Type B pancreatic cell (in vitro differentiated cells): Measurements from ENCODE around the gene DST. TPM values are rescaled to one million over a fixed set of nuclear protein-coding genes. Genes with fewer than 3 reads are reported as not detected.

Source experiments
- DNase-seq: peaks from one replicate; pipeline ENCODE4 v3.0.0; 2021; ENCODE audit warnings: mixed read lengths; ENCODE audit not compliant: unreplicated experiment; ENCODE audit errors: extremely low spot score
- H3K27ac Mint-ChIP-seq: 2 replicates; pipeline ENCODE4 v1.8.0; 2021; ENCODE audit warnings: mild to moderate bottlenecking, mixed read lengths
- H3K27me3 Mint-ChIP-seq: 2 replicates; pipeline ENCODE4 v1.8.0; 2021; ENCODE audit warnings: mixed read lengths
- H3K36me3 Mint-ChIP-seq: 2 replicates; pipeline ENCODE4 v1.8.0; 2021; ENCODE audit warnings: mixed read lengths
- H3K4me1 Mint-ChIP-seq: one replicate; pipeline ENCODE4 v1.8.0; 2021; ENCODE audit warnings: mixed read lengths; ENCODE audit not compliant: unreplicated experiment
- H3K4me3 Mint-ChIP-seq: 2 replicates; pipeline ENCODE4 v1.8.0; 2021; ENCODE audit warnings: mild to moderate bottlenecking, mixed read lengths
- H3K9me3 Mint-ChIP-seq: 2 replicates; pipeline ENCODE4 v1.8.0; 2021; ENCODE audit warnings: mixed read lengths
- CTCF ChIP-seq: fragments of 200-600 bp; sonication (generic); conservative IDR thresholded peaks from 2 replicates; pipeline ENCODE4 v1.5.0; 2021; ENCODE audit warnings: antibody characterized with exemption, mild to moderate bottlenecking
- total RNA-seq: library from RNA; stranded (reverse); gene quantifications from 2 replicates; pipeline ENCODE4 v1.2.1, GENCODE V29; 2021; ENCODE audit warnings: low replicate concordance

The DST gene
- total RNA-seq, 1 donor from 2014 or later: 116 TPM

DNA sequence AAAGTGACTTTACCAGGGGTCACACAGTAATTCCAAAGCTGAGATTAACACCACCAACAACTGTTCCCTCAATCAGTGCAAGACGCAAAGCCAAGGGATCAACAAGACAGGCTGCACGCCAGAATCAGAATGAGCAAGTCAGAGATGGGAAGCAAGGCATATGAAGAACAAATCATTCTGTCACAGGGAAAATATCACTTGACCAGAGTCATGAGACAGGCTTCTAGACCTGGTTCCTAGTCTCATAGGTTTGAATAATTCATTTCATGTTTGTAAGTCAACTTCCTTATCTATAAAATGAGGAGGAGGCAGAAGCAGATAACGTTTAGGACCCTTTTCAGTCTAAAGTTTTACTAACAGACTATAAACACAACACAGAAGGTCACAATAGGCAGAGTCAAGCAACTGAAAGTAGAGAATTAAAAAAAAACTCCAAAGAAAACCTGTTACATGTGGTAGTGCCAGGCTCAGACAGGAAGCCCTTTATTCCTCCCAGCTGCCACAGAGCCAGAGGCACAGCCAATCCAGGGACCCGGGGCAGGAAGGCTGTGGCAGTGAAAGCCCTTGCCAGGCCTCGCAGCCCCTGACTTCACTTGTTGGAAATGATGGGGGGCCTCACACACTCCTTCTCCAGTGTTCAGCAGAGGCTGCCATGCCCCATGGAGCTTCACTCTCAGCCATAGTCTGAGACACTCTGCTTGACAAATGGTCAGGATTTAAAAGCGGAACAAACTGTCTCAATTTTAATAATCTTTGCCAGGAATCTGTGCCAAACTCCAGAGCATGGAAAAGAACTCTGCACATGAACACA is 29.2 kb upstream of the DST start:
- Mint-ChIP-seq H3K4me1 (peaks cover 9% of the 10 kb centered on the region), H3K4me3 (peak overlapping the region; percentile 14), H3K27me3 (no peaks in the 10 kb centered on the region), H3K9me3 (peaks cover 7% of the 10 kb centered on the region), H3K27ac (peak overlapping the region; percentile 41), H3K36me3 (peaks cover 10% of the 10 kb centered on the region)
- DNase-seq: no peak
- no peak for TF ChIP-seq CTCF

- DNase-seq: no peak
- peak overlapping the region; percentile 41 for H3K27ac Mint-ChIP-seq
- H3K4me3 Mint-ChIP-seq: peak overlapping the region; percentile 14
- TF ChIP-seq CTCF: no peak
- peaks cover 7% of the 10 kb centered on the region for H3K9me3 Mint-ChIP-seq
- H3K27me3 Mint-ChIP-seq: no peaks in the 10 kb centered on the region
- H3K36me3 Mint-ChIP-seq: peaks cover 6% of the 10 kb centered on the region
- peaks cover 9% of the 10 kb centered on the region for H3K4me1 Mint-ChIP-seq
These were observed 28.5 kb upstream of the DST start for GRCh38 chr6:56671160-56671559.

DNA sequence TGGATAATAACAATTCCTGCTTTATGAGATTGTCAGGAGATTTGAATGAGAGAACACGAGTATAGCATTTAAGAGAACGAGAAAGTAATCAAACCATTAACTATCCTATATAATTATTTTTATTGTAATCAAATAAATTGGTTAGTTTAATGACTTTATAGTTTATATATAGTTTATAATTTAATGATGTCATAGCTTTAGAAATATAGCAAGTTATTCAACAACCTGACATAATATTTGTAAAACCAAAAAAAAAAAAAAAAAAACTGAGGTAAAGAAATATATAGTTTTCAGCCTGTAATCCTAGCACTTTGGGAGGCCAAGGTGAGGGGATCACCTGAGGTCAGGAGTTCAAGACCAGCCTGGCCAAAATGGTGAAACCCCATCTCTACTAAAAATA is 26.4 kb upstream of the DST start:
- no peaks in the 10 kb centered on the region for H3K9me3 Mint-ChIP-seq
- no peaks in the 10 kb centered on the region for H3K27me3 Mint-ChIP-seq
- TF ChIP-seq CTCF: no peak
- DNase-seq: no peak
- no peak overlapping the region for H3K27ac Mint-ChIP-seq
- no peak overlapping the region for H3K4me3 Mint-ChIP-seq
- no peaks in the 10 kb centered on the region for H3K36me3 Mint-ChIP-seq
- H3K4me1 Mint-ChIP-seq: peaks cover 13% of the 10 kb centered on the region

GRCh38 chr6:56668158-56668557 is 25.5 kb upstream of the DST start:
- Mint-ChIP-seq H3K4me3 (no peak overlapping the region), H3K36me3 (no peaks in the 10 kb centered on the region), H3K4me1 (peaks cover 15% of the 10 kb centered on the region), H3K27me3 (no peaks in the 10 kb centered on the region), H3K9me3 (no peaks in the 10 kb centered on the region), H3K27ac (no peak overlapping the region)
- no peak for TF ChIP-seq CTCF
- no peak for DNase-seq

DNA sequence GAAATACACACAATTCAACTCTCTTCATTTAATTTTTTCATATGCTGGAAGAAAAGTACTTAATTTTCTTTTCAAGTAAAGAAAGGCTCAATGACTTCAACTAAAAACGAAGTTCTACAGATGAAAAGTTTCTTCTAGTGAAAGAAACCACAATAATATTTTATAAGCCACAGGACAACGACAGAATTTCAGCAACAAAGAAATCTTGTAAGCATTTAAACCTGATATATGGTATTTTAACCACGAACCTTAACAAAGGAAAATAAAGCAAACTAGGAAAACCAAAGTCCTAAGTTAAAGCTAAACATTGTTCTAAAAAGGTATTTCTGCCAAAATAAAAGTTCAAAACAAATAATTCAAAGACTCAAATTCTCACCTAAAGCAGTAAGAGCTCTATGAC is 24.6 kb upstream of the DST start:
- H3K27ac Mint-ChIP-seq: no peak overlapping the region
- DNase-seq: no peak
- no peak for TF ChIP-seq CTCF
- peaks cover 15% of the 10 kb centered on the region for H3K4me1 Mint-ChIP-seq
- H3K9me3 Mint-ChIP-seq: no peaks in the 10 kb centered on the region
- H3K27me3 Mint-ChIP-seq: no peaks in the 10 kb centered on the region
- no peaks in the 10 kb centered on the region for H3K36me3 Mint-ChIP-seq
- H3K4me3 Mint-ChIP-seq: no peak overlapping the region
